Vagina (tissue), 2 donors: Measurements from ENCODE around the gene RASSF6.

Source experiments
- CTCF ChIP-seq, 3 experiments: fragments of 450-650 bp in 2 of 3; fragments of 200-600 bp in 1 of 3; sonication (generic) in 1 of 3; IDR thresholded peaks; one replicate each; pipeline ENCODE4 v1.5.1; 2017 to 2019; ENCODE audit warnings: antibody characterized with exemption in 3 of 3, mild to moderate bottlenecking in 2 of 3, moderate library complexity in 2 of 3
- POLR2A ChIP-seq, 2 donors: fragments of 450-650 bp; IDR thresholded peaks; one replicate each; pipeline ENCODE4 v1.6.1; 2017; ENCODE audit warnings: antibody characterized with exemption in 2 of 2, mild to moderate bottlenecking in 2 of 2, moderate library complexity in 2 of 2

- TF ChIP-seq CTCF (IDR thresholded peaks at IDR 0.05): no peak
- no peak for TF ChIP-seq POLR2A (IDR thresholded peaks at IDR 0.05)
Measured at GRCh38 chr4:73600954-73601353, 19.3 kb downstream of the RASSF6 start.
